GM11168 (cell line): ENCODE measurements around the gene MTHFD1L.
"Not testable (repeated sequence)": the region's sequence is repeated elsewhere in the genome, so short reads cannot be mapped to it uniquely, and the experiment has no call there.

Source experiments
- in situ Hi-C: fragments of 300-500 bp; cut with MboI; formaldehyde crosslinking; loops from one replicate; pipeline ENCODE4 v1.12.0; 2022; ENCODE audit warnings: low sequenced_read_pairs; ENCODE audit not compliant: unreplicated experiment

MTHFD1L gene

GRCh38 chr6:150865406-150866146, at the start of gene MTHFD1L:
Gene MTHFD1L (plus strand): TSS chr6:150865702. CDS start chr6:150865823, 121 bp downstream.
- in situ Hi-C loops, result no loop called here

DNA sequence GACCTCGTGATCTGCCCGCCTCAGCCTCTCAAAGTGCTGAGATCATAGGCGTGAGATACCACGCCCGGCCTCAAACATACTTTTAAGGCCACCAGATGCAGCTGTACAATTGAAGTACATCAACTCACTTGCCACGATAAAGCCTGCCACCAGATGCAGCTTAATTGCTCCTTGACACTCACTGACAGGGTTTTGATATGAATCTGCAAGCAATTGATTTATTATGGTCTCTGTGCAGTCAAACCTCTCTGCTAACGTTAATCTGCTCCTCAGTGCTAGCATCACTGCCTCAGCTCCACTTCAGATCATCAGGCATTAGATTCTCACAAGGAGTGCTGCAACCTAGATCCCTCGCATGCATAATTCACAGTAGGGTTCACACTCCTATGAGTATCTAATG, 48.9 kb upstream of the MTHFD1L start:
- in situ Hi-C loops, result loop anchor here (25.0 kb wide), 1 partner anchor 754 kb away; the partner anchor contains the start of gene ULBP3

DNA sequence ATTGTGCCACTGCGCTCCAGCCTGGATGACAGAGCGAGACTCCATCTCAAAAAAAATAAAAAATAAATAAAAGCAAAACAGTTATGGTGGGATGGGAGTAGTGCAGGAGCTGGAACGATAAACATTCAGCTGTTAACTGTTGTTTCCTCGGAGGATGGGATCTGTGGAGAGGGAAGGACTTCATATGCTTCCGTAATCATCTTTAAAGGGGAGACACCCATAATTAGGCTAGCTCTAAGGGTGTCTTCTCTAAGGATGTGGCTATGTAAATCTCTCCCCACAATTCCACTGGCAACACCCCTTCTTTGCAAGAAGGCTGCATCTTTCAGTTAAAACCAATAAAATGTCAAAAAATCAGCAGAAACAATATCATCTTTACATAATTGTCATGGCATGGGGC, 42.6 kb upstream of the MTHFD1L start:
- in situ Hi-C loops, result loop anchor here (25.0 kb wide), 1 partner anchor 761 kb away; the partner anchor contains the start of gene ULBP3

- in situ Hi-C loops, result no loop called here
Measured at GRCh38 chr6:150826788-150827187, 38.7 kb upstream of the MTHFD1L start.

GRCh38 chr6:150828107-150828506, 37.4 kb upstream of the MTHFD1L start:
- in situ Hi-C loops, result not testable (repeated sequence)

DNA sequence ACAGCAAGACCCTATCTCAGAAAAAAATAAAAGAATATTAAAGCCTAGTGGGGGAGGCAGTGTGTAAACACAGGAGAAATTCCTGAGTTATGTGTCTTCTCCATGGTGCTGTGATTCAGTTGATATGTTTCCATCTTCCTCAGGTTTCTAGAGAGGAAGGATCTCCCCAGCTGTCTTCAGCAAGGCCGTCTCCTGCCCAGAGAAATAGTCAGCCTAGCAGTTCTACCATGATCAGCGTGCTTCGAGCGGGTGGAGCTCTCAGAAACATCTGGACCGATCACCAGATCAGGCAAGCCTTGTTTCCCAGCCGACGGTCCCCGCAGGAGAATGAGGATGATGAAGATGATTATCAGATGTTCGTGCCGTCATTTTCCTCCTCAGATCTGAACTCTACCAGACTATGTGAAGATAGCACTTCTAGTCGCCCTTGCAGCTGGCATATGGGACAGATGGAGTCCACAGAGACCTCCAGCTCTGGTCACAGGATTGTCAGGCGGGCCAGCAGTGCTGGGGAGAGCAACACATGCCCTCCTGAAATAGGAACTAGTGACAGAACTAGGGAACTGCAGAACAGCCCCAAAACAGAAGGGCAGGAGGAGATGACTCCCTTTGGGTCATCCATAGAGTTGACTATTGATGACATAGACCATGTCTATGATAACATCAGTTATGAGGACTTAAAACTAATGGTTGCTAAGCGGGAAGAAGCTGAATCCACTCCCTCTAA, 34.9 kb upstream of the MTHFD1L start:
- in situ Hi-C loops, result no loop called here

DNA sequence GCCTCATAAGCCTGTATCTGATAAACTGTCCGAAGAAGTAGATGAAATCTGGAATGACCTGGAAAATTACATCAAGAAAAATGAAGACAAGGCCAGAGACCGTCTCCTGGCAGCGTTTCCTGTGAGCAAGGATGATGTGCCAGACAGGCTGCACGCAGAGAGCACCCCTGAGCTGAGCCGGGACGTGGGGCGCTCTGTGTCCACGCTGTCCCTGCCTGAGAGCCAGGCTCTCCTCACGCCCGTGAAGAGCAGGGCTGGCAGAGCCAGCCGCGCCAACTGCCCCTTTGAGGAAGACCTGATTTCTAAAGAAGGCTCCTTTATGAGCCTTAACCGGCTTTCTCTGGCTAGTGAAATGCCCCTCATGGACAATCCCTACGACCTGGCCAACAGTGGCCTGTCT, 33.9 kb upstream of the MTHFD1L start:
- in situ Hi-C loops, result no loop called here

DNA sequence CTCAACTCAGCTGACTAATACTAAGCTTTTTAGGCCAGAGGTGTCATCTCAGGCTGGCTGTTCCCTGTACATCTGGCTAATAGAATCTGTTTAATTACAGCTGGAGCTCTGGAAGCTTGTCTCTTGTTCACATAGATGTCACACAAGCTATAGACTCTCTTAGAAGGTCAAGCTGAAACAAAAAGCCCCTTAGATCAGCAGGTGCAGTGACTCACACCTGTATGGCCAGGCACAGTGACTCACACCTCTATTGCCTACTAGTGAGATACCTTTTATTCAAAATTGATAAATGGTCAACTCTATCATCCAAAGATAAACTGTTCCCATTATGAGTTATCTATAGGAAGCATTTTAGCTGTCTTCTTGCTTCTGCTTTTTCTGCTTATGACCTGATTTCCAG, 29.9 kb upstream of the MTHFD1L start:
- in situ Hi-C loops, result no loop called here

- in situ Hi-C loops, result no loop called here
Measured at GRCh38 chr6:150840185-150840584, 25.3 kb upstream of the MTHFD1L start.

DNA sequence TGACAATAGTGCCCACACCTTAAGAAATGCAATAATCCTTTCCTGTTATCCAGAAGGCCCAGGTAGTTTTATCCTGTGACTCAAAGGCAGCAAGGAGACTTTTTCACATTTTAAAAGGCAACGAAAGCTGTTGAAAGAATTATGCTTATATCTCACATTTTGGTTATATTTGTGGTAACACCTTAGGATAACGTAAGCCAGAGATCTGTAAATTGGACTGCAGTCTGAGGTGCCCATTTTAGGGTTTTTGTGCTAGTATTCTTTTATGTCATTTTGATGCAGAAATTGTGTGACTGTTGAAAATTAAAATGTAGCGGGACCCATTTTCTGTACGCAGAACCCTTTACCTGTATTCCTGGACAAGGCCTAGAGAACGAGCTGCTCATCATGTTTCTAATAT, 24.3 kb upstream of the MTHFD1L start:
- in situ Hi-C loops, result no loop called here

DNA sequence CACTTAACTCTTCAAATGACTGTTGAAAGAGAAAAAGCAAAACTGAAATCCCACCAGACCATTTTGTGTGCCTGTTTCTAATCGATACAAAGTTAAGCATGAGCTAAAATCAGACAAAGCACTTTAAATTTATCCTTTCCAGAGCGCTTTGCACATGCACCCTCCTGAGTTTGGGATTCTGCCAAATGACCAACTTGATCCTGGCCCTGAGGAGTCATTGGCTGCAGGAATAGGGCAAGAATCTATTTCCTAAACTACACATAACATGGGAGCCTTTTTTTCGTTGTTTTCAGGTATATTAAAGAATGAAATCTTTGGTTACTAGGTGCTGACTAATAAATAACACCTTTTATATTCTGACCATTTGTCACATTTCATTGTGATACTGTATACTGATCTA, 23.8 kb upstream of the MTHFD1L start:
- in situ Hi-C loops, result no loop called here

DNA sequence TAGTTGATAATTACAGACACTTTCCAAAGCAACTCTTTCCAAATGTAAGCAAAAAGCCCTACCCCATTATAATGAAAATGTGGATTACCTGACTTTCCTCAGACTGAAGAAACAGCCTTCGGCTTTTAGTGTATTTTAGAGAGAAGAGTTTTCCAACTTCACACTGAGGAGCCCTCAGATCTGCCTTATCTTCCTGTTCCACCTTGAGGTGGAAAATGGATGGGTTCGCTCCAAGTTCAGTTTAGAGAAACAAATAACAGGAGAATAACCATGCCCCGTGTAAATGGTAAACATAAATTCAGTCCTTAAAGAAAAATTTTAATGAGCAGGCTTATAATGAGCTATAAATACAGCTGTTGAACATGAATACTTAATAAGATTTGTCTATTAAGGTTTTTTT, 21.1 kb upstream of the MTHFD1L start:
- in situ Hi-C loops, result no loop called here

DNA sequence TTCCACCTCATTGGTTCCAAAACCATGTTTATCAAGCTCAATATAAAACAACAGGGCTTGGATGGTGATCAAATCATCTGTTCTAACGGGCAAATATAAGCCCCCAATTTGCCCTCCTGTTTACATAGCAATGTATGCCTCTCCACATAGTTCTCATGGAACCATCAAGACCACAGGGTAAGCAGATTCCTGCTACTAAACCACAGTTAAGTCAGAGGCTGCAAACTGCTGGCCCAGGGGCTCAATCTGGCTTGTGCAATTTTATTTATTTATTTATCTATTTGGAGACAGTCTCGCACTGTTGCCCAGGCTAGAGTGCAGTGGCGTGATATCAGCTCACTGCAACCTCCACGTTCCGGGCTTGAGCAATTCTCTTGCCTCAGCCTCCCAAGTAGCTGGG, 18.9 kb upstream of the MTHFD1L start:
- in situ Hi-C loops, result no loop called here

DNA sequence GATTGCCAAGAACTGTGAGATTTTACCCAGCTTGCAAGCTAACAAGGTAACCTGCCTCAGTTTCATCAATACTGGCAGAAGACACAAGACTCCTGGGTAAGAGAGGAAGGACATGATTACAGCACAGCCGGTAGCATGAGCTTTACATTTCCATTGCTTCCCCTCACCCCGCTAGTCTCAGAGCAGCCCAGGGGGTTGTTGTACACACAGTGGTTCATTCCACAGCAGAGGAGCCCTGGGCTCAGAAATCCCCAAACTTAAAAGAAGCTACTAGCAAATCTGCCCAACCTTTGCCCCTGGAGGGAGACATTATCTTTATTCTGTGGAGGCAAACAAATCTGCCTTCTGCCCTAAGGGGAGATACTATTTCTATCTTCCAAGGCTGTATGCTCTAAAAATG, 17.1 kb upstream of the MTHFD1L start:
- in situ Hi-C loops, result no loop called here

DNA sequence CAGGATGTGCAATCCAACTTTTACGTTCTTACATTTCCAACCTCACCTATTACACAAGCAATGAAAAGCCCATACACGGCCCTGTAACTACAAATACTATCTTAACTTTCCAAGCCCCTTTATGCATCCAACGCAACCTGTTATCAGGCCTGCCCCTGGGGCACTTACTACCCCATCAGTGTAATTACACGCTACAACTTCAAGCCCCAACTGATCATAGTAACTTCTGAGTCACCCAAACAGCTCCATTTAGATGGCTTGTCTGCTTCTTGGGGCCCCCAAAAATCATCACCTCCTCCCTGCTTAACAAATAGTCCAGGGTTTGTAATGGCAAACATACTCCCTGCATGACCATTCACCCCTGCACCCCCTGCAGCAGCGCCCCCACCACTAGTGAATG, 11.1 kb upstream of the MTHFD1L start:
- in situ Hi-C loops, result not testable (repeated sequence)

DNA sequence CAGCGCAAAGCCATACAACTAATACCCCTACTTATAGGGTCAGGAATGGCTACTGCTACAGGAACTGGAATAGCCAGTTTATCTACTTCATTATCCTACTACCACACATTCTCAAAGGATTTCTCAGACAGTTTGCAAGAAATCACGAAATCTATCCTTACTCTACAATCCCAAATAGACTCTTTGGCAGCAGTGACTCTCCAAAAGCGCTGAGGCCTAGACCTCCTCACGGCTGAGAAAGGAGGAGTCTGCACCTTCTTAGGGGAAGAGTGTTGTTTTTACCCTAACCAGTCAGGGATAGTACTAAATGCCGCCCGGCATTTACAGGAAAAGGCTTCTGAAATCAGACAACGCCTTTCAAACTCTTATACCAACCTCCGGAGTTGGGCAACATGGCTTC, 10.3 kb upstream of the MTHFD1L start:
- in situ Hi-C loops, result not testable (repeated sequence)

- in situ Hi-C loops, result no loop called here
Measured at GRCh38 chr6:150857062-150857944, 8.2 kb upstream of the MTHFD1L start.

GRCh38 chr6:150857945-150858308, 7.6 kb upstream of the MTHFD1L start:
- in situ Hi-C loops, result no loop called here

DNA sequence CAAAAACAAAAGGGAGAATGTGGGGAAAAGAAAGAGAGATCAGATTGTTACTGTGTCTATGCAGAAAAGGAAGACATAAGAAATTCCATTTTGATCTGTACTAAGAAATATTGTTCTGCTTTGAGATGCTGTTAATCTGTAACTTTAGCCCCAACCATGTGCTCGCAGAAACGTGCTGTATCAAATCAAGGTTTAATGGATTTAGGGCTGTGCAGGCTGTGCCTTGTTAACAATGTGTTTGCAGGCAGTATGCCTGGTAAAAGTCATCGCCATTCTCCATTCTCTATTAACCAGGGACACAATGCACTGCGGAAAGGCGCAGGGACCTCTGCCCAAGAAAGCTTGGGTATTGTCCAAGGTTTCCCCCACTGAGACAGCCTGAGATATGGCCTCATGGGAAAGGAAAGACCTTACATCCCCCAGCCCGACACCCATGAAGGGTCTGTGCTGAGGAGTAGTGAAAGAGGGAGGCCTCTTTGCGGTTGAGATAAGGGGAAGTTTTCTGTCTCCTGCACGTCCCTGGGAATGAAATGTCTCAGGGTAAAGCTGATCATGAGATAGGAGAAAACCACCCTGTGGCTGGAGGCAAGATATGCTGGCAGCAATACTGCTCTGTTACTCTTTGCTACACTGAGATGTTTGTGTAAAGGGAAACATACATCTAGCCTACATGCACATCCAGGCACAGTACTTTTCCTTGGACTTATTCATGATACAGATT, 3.9 kb upstream of the MTHFD1L start:
- in situ Hi-C loops, result not testable (repeated sequence)
